ENCODE measurements around the gene ADSS1.
A peak's percentile ranks its signal among the peaks of the same experiment; 100 is the strongest.

The ADSS1 gene

GRCh38 chr14:104700747-104701217 lies 23.2 kb upstream of the ADSS1 start:
- no peak for DNase-seq

DNA sequence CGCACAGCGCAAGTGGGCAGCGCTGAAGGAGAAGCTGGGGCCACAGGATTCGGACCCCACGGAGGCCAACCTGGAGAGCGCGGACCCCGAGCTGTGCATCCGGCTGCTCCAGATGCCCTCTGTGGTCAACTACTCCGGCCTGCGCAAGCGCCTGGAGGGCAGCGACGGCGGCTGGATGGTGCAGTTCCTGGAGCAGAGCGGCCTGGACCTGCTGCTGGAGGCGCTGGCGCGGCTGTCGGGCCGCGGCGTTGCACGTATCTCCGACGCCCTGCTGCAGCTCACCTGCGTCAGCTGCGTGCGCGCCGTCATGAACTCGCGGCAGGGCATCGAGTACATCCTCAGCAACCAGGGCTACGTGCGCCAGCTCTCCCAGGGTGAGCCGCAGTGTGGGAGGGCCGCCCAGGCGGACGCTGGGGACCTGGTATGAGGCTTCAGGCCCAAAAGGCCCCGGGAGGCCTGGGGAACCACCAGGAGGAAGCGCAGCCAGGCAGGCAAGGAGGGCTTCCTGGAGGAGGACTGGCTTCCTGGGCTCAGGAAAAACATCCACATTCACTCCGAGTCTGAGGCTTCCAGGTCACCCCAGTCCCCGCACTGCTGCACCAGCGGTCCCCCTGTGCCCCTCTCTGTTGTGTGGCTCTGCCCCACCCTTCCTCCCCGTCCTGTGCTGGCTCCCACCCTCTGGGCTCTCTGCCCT lies 22.5 kb upstream of the ADSS1 start:
- no peak for DNase-seq

DNA sequence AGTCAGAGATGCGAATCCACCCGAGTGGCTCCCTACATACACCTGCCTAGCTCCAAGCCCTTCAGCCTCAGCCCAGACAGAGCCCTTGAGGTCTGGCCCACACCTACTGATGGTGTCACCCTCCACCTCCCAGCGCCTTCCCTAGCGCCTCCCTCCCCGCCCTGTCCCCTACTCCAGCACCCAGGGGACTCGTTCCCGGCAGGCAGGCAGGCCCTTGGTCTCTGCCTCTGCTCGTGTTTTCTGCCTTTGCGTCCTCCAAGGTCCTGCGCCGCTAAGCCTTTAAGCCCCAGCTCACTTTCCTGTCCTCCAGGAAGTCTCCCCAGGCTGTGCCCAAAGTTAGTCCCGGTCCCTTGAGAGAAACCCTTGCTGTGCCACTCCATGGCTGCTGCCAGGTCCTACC lies 21.9 kb upstream of the ADSS1 start:
- DNase-seq, result no peak

GRCh38 chr14:104702673-104703072 lies 21.4 kb upstream of the ADSS1 start:
- no peak for DNase-seq

GRCh38 chr14:104703269-104703668 lies 20.8 kb upstream of the ADSS1 start:
- DNase-seq, result no peak

GRCh38 chr14:104704252-104704651 lies 19.8 kb upstream of the ADSS1 start:
- DNase-seq, result no peak

DNA sequence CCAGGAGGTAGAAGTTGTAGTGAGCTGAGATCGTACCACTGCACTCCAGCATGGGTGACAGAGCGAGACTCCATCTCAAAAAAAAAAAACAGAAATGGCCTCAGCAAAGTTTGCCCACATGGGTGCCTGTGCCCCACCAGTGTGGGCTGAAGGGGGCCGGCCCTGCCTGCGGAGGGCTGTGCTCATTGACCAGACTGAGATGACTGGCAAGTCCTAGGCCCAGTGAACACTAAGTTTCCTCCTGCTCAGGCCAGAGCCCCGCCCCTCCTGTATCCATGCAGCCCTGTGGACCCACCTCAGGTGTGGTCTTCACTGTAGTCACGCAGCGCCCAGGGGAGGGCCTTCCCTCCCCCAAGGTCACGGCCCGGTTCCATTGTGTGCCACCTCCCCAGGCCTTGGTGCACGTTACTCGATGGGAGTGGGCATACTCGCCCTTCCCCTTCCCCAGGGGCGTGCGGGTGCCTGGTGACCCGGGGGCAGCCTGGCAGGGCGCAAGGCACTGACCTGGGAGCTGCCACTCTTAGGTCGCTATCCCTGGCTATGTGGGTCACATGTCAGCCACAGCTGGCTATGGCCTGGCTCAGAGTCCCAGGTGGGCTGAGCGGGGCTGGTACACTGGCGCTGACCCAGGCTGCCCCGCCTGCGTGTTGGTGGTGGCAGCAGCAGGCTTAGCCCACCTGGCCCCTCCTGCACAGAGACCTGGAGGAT lies 18.5 kb upstream of the ADSS1 start:
- no peak for DNase-seq

DNA sequence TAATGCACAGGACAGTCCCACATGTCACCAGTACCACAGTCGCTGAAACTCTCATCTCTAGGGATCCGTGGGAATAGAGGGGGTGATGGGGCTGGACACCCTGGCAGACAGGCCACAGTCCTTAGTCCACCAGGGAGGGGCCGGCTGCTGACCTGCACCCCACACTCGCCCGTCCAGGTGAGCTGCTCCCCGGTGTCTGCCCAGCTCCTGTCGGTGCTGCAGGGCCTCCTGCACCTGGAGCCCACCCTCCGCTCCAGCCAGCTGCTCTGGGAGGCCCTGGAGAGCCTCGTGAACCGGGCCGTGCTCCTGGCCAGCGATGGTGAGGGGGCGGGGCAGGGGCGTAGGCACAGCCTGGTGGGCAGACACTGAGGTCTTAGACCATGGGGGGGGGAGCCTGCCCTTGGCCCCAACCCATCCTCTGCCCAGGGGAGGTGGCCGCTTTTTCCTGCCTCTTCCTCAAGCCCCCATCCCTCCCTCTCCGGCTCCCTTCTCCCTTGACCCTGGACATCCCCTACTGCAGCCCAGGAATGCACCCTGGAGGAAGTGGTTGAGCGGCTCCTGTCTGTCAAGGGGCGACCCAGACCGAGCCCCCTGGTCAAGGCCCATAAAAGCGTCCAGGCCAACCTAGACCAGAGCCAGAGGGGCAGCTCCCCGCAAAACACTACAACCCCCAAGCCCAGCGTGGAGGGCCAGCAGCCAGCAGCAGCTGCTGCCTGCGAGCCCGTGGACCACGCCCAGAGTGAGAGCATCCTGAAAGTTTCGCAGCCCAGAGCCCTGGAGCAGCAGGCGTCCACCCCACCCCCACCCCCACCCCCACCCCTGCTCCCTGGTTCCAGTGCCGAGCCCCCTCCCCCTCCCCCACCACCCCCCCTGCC lies 17.1 kb upstream of the ADSS1 start:
- DNase-seq, result no peak

- DNase-seq, result no peak
Measured at GRCh38 chr14:104707608-104708595, 16.1 kb upstream of the ADSS1 start.

DNA sequence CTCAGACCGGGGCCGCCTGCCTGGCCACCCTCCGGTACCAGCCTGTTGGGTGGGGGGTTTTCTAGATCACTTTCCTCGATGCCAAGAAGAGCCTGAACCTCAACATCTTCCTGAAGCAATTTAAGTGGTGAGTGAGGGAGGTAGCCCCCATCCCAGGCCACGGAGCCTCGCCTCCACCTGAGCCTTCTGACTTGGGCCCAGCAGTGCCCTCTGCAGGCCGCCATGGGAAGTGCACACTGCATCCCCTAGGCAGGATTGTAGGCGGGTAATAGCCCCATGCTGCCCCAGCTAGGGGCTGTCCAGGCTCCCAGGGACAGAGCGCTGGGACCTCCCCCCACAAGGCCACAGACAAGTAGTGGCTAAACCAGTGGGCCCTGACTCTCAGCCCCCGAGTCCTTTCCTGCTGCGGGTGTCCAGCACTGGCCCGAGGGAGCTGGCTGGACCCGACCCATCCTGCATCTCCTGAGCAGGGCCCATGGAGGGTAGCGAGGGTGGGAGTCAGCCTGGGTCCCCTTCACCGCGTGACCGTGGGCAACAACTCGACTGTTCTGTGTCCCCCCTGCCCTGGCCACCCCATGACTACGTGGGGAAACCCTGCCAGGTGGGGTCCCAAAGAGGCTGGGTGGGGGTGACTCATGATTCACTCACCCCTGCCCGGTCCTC lies 15.3 kb upstream of the ADSS1 start:
- DNase-seq, result peak; percentile 17 to 32

DNA sequence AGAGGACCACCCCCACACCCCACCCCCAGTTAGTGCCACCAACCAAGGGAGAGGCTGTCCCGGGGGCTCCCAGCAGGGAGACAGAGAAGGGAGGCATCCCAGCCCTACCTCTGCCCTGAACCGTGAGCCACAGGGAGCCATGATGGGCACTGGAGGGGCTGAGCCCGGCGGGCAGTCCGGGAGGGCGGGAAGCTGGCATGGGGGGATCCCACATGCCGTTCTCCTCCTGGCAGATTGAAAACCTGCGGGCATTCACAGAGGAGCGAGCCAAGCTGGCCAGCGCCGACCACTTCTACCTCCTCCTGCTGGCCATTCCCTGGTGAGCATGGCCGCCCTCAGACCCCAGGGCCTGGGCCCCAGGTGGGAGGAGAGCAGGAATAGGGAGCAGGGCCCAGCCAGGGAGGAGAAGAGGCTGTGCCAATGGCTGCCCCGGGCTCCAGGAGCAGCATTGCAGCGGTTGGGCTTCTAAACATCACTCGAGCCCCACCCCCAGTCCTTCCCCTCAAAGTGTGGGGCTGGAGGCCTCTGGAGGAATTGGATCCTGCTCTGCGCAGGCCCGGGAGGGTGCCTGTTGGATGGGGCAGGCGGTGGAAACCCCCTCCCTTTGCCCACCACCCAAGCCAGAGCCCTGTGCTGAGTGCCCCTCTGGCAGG lies 14.5 kb upstream of the ADSS1 start:
- DNase-seq, result no peak

DNA sequence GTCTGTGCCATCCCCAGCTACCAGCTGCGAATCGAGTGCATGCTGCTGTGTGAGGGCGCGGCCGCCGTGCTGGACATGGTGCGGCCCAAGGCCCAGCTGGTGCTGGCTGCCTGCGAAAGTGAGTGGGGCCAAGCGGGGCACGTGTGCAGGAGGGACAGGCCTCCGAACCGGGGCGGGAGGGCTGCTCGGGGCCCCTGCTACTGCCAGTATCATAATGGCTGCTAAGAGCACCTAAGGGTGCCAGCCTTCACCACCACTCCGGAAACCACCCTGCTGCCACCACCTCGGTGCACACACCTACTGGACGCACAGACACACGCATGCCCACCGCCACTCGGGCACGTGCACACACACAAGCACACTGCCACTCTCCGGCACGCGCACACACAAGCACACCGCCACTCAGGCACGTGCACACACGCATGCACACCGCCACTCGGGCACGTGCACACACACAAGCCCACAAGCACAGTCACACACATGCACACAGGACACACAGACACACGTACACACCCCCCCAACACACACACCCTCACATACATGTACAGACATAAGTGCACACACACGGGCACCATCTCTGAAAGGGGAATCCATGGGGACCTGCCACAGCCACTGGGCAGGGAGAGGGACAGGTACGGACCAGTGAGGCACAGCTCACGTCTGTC lies 13.8 kb upstream of the ADSS1 start:
- DNase-seq, result no peak

DNA sequence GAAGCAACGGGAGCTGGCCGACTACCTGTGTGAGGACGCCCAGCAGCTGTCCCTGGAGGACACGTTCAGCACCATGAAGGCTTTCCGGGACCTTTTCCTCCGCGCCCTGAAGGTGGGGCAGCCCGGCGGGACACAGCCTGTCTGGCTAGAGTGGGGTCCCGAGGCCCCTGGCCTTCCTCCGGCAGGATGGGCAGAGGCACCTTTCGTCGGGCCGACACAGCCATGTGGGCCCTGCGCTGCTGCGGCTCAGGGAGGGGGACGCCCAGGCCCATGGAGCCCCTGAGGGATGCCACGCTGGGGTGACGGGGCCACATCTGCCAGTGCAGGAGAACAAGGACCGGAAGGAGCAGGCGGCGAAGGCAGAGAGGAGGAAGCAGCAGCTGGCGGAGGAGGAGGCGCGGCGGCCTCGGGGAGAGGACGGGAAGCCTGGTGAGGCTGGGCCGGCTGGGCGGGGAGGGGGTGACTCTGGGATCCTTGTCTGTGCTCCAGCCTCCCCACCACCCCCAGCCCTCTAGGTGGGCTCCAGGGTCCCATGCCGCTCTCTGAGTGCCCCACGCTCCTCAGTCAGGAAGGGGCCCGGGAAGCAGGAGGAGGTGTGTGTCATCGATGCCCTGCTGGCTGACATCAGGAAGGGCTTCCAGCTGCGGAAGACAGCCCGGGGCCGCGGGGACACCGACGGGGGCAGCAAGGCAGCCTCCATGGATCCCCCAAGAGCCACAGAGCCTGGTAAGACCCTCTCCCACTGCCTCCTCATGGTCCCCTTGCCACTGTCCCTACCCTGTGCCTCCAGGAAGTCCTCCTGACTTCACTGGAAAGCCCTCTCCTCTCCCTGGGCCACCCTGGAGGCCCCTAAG lies 10.9 kb upstream of the ADSS1 start:
- DNase-seq, result no peak

GRCh38 chr14:104714066-104714465 lies 10.0 kb upstream of the ADSS1 start:
- no peak for DNase-seq

DNA sequence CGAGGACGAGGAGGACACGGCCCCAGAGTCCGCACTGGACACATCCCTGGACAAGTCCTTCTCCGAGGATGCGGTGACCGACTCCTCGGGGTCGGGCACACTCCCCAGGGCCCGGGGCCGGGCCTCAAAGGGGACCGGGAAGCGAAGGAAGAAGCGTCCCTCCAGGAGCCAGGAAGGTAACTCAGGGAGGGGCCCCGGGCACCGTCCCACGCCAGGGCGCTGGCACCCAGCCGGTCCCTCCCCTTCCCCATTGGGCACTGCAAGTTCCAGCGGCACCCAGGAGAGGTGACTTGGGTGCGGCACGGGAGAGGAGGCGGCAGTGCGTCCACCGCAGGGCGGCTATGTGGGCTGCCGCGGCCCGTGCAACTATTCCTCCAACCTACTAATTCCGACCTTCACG lies 9.3 kb upstream of the ADSS1 start:
- no peak for DNase-seq

DNA sequence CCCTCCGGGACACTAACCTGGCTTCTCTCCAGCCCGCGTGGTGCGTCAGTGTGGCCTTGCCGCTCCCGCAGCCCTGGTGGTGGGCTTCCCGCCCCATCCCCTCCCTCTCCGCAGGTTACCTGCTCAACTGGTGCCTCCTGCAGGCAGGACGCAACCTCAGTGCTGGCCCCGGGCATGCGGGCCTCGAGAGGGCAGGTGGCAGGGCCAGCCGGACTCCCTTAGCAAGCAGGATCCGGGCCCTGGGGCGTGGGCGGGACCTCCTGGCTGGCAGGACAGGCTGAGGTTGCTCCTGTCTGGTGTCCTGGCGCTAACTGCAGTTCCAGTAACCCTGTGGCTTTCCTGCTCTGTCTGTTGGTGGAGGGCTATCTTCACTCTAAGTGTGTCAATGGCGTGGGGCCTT lies 8.6 kb upstream of the ADSS1 start:
- no peak for DNase-seq

- DNase-seq, result no peak
Measured at GRCh38 chr14:104715871-104716270, 8.2 kb upstream of the ADSS1 start.

- DNase-seq, result no peak
Measured at GRCh38 chr14:104717137-104717536, 6.9 kb upstream of the ADSS1 start.

DNA sequence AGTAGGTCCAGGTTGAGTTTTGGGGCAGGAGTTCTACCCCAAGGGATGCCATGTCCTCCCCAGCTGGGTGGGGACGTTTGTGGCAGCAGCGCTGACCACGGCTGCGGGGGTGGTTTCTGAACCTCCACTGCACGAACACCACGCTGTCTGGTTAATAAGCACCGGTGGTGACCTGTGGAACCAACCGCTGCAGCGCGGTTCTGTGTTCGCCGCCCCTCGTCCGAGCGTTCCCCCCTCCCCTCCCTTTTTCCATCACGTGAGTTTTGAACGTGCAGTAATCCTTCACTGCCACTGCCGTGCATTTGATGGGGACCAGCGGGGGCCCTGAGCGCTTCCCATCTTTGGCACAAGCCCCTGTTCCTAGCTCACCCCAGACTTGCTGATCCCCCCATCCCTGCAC lies 6.4 kb upstream of the ADSS1 start:
- no peak for DNase-seq

DNA sequence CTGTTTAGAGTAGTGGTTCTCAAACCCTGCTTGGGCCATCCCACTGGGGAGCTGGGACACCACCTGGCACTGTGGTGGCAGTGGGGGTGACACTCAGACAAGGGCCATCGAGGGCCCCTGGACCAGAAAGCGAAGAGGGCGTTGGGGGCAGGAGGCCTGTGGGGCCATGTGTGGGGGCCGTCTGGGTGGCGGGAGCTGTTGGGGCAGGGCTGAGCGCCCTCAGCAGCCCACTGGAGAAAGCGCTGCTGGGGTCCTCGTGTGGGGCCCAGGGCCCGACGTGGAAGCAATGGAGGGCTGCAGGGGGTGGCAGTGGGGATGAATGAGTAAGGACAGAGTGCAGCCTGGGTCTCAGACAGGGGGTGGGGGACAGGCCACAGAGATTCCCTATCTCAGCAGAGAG lies 5.9 kb upstream of the ADSS1 start:
- no peak for DNase-seq

Data from bone marrow (tissue), 2 donors.